MM.1S (cell line): ENCODE results near the gene ABCG4.

Experiments
- CTCF ChIP-seq: fragments of 300-600 bp; sonication (generic); IDR thresholded peaks from 2 replicates; pipeline ENCODE4 v1.5.1; 2016; ENCODE audit warnings: antibody characterized with exemption, low read length, mixed read lengths
- EZH2 ChIP-seq: fragments of 300-600 bp; sonication (generic); optimal IDR thresholded peaks from 2 replicates; pipeline ENCODE3; 2017; ENCODE audit warnings: low read depth, mild to moderate bottlenecking, antibody characterized with exemption, low read length, mixed read lengths
- EZH2phosphoT487 ChIP-seq: fragments of 300-600 bp; sonication (generic); IDR thresholded peaks from 2 replicates; pipeline ENCODE4 v1.6.1; 2018; ENCODE audit warnings: antibody characterized with exemption, low read length

DNA sequence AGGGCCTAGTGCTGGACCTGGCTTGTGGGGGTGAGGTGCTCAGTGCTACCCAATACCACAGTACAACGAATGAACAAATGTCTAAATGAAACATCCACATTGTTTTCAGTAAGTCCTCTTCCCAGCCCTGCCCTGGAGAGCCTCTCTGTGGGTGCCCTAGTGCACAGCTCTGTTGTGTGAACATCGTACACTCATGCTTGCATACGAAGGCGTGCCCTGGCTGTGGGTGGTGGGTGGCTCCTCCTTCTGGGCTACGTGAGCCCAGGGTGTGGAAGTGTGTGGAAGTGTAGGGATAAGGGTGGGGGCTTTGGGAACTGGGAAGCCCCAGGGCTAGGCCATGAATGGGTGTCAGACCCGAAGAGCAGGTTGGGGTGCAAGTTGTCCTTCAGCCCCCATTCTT lies 19.1 kb downstream of the ABCG4 start:
- no peak for TF ChIP-seq CTCF
- no peak for TF ChIP-seq EZH2phosphoT487
- TF ChIP-seq EZH2, result no peak
